ENCODE results near the gene AQP10.
A peak's percentile ranks its signal among the peaks of the same experiment; 100 is the strongest.
"Not testable (repeated sequence)": the region's sequence is repeated elsewhere in the genome, so short reads cannot be mapped to it uniquely, and the experiment has no call there.

Gene AQP10

DNA sequence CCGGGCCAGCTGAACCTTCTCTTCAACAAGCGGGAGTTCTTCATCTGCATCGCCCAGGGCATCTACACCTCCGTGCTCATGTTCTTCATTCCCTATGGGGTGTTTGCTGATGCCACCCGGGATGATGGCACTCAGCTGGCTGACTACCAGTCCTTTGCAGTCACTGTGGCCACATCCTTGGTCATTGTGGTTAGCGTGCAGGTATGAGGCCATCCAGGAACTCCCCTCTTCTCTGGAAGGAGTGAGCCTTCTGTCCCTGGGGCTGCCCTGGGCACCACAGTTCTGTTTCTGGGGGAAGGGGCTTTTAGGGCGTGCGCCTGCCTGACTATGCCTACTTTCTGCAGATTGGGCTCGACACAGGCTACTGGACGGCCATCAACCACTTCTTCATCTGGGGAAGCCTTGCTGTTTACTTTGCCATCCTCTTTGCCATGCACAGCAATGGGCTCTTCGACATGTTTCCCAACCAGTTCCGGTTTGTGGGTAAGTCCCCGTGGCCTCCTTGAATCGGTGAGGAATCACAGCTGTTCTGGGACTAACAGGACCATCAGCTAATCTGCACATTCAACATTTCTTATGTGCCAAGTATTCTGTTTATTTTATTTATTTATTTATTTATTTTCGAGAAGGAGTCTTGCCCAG lies 25.5 kb downstream of the AQP10 start:
- no peak for DNase-seq

DNA sequence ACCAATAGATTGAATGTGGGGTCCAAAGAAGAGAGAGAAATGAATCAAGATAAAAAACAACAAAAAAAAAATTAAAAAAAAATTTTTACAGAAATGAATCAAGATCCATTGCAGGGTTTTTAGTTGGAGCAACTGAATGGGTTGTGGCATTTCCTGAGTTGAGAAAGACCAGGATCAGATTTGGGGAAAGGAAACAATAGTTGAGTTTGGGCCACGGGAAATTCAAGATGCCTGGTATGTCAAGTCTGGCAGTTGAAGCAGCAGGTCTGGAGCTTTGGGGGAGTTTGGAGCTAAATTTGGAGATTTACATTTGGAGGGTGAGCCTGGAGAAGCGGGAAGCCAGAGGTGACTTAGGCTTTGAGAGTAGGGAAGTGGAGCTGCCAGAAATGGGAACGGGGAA lies 27.1 kb downstream of the AQP10 start:
- no peak for DNase-seq

DNA sequence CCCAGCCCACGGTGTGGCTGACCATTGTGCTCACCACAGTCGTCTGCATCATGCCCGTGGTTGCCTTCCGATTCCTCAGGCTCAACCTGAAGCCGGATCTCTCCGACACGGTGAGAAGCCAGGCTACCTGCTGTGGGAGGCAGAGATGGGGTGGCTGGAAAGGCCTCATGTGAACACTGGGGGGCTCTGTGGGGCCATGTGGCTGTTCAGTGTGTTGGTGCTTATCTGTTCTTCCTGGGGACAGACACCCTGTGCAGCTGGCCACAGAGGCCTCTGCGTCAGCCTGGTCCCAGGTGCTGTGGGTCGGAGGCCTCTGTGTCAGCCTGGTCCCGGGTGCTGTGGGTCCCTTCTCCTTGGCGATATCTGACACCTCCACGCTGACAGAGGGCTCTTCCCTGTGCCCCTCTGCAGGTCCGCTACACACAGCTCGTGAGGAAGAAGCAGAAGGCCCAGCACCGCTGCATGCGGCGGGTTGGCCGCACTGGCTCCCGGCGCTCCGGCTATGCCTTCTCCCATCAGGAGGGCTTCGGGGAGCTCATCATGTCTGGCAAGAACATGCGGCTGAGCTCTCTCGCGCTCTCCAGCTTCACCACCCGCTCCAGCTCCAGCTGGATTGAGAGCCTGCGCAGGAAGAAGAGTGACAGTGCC lies 27.7 kb downstream of the AQP10 start:
- DNase-seq = no peak

DNA sequence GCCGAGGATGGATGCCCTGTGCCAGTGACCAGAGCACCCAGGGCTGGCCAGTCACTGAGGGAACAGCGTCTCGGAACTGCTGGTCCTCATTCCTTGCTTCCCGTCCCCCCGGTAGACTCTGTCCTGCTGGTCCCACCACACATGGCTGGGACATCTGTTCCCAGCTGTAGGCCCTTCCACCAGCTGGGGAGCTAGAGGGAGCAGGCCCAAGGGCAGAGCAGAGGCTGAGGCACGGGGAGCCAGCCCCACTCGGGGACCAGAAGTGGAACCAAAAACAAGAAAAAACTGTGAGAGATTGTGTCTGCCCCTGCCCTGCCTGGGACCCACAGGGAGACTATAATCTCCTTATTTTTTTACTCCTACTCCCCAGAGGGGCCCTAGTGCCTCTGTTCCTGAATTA lies 28.2 kb downstream of the AQP10 start:
- no peak for DNase-seq

DNA sequence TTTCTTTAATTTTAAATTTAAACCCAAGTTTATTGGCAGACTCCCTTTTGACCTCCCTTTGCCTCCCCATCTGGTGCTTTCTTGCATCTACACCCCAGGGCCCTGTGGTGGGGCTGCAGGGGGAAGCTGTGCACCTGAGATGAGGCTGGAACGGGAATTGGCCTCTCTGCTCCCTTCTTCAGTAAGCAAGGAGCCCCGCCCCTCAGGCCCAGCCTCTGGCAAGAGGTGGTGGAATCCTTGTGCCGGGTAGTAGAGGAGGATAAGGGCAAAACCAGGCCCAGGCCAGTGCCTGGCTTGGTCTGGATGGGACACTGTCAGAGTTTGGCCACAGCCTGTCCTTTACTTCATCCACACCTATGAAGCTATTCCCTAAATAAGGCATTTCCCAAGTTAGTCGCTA lies 29.5 kb downstream of the AQP10 start:
- DNase-seq = no peak

DNA sequence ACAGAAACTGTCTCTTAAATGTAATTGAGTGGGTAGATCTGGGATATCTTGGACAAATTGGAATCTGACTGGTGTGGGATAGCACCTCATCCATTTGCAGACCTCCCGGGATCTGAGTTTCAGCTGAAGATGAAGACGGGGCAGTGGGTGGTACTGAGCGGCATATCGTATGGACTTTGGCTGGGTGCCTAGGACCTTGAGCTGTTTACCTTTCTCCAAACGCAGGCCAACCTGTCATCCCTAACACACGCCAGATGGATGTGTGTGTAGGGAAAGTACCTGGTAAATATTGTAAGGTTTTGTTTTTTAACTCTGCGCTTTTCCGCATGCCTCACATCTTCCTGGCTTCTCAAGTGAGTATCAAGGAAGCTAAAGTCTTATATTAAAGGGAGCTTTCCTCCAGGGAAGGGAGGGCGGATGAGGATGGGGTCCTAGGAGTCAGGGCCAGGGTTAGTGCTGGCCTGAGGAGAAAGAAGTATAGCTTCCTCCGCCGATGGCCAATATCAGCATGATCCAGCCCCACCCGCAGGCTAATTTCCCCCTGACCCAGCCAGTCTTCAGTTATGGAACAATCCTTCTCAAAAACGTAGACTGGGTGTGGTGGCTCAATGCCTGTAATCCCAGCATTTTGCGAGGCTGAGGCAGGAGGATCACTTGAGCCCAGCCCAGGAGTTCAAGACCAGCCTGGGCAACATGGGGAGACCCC lies 30.6 kb downstream of the AQP10 start:
- no peak for DNase-seq

DNA sequence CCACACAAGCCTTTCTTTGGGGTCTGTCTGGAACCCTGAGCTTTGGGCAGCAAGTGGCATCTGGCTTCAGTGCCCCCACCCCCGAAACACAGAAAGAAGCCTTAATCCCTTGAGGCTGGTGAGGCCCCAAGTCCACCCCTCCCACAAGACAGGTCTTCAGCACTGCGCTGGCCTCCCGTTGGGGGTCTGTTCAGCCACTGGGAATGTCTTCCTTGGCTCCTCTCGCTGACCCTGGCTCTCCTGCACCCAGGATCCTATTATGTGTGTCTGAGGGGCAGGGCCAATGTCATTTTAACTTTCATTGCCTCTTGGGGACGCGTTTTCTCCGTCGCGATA lies 31.3 kb downstream of the AQP10 start:
- DNase-seq = no peak

DNA sequence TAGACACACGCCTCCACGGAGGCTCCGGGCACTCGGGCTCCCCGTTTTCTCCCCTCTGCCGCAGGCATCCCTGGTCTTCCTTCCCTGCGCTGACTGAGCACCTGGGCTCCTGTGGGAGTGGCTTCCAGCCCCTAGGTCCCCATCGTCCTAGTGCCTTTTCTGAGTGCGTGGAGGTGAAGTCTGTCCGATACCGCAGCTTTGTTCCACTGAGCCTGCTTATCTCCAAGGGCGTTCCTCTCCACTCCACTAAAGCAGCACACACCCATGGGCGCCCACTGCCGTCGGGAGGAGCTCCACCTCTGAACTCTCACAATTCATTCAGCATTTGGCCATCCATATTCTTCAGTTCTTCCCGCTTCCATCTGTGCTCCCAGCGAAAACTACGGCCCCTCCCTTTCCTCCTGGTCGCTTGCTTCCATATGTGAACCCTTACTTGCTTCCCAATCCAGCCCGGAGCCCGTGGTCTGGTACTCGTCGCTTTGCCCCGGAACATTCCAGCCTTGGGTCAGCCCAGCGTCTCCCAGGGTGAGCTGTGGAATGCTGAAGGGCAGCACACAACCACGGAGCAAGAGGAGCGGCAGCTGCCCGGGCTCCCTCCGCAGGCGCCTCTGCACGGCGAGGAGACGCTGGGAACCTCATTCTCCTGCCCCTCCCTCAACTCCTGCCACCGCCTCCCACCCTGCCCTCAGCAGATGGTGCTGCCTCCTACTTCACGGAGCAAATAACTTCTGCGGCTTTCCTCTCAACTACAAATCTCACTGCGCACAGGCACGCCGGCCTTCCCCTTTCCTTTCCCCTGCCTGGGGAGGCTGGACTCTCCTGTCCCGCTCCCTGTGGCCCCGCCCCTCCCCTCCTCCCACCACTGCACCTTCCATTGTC lies 31.9 kb downstream of the AQP10 start:
- peak; percentile 43 for DNase-seq

DNA sequence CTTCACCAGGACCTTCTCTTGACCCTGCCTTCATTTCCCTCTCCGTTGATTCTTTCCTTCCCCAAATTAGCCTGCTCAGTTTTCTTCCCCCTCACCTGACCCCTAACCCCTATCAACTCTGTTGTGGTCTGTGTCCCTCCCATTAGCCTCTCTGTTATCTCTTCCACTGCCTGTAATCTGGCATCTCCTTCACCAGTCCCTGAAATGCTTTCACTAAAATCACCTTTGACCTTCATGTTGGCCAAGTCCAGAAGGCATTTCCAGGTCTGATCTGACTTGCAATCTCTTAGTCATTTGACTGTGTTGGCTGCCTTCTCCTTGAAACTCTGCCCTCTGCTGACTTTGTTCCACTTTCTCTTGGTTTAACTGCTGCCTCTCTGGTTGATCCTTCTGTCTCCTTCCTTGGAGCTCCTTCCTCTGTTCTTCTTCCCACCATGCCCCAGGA lies 32.6 kb downstream of the AQP10 start:
- DNase-seq = no peak

DNA sequence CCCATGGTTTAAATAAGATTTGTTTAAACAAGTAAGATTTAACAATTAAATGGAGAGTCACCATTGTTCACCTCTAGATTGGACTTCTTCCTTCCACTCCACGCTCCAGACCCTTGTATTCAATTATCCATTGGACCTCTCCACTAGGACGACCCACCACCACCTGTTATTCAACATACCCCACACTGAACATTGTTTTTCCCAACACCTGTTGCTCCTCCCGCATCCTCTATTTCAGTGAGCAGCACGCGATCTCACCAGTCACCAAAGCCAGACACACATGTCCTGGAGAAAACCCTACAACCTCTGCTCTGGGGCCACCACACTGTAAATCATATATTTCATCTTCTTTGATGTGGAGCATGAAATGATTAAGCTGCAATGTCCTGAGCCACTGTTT lies 33.1 kb downstream of the AQP10 start:
- no peak for DNase-seq

DNA sequence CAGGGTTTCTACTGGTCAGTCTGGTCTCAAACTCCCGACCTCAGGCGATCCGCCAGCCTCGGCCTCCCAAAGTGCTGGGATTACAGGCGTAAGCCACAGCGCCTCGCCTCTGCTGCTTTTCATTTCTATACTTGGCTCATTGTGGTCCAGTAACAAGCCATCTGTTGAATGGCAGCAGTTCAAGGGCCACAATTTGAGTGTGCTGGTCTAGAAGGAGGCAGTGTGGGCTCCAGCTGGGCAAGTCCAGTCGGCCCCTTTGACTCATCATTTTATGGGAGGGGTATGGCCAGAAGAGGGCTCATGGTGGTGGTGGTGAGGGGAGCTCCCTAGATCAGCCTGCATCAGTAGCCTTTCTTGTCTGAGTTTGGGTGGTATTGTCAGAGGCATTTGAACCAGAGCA lies 37.6 kb downstream of the AQP10 start:
- no peak for DNase-seq

DNA sequence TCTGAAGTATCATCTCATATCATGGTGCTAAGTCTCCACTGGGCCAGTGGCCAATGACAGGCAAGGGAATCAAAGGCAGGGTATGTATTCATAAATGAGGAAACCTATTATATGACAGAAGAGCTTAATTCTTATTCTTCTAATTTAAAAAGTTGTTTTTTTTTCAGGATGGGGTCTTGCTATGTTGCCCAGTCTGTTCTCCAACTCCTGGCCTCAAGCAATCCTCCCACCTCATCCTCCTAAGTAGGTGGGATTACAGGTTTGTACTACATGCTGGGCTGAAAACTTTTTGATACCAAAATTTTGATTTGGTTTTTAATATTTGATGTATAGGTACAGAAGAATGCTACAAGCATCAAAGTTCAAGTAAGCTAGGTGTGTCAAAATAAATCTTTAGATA lies 39.4 kb downstream of the AQP10 start:
- no peak for DNase-seq

DNA sequence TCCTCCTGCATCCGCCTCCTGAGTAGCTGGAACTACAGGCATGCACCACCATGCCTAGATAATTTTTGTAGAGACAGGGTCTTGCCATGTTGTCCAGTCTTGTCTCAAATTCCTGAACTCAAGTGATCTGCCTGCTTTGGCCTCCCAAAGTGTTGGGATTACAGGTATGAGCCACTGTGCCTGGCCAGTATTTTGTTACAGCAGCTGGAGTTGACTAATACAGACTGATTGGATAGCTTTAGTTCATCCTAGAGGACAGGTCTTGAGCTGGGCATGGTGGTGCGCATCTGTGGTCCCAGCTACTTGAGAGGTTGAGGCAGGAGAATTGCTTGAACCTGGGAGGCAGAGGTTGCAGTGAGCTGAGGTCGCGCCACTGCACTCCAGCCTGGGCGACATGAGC lies 40.0 kb downstream of the AQP10 start:
- not testable (repeated sequence) for DNase-seq

DNA sequence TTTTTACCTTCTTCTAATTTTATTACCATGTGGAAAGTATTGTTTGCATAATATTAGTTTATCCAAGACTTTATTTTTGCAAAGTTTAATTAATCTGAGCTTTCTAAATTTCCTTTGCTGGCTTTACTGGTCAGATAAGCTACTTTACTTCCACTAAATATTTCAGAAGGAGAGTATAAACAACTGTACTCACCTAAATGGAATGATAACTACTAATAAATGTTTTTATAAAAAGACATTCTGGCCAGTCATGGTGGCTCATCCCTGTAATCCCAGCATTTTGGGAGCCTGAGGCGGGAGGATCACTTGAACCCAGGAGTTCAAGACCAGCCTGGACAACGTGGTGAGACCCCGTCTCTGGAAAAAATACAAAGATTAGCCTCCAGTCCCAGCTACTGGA lies 40.5 kb downstream of the AQP10 start:
- no peak for DNase-seq

DNA sequence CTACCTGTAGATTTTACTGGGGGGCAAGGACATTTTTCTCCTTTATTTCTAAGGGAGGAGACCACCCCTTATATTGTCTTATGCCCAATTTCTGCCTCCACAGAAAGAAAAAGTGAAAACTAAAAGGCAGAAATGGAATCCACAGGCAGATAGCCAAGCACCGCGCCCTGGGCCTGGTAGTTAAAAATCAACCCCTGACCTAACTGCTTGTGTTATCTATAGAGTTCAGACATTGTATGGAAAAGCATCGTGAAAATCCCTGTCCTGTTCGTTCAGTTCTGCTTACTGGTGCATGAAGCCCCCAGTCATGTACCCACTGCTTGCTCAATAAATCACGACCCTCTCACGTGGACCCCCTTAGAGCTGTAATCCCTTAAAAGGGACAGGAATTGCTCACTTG lies 50.5 kb downstream of the AQP10 start:
- DNase-seq = no peak

DNA sequence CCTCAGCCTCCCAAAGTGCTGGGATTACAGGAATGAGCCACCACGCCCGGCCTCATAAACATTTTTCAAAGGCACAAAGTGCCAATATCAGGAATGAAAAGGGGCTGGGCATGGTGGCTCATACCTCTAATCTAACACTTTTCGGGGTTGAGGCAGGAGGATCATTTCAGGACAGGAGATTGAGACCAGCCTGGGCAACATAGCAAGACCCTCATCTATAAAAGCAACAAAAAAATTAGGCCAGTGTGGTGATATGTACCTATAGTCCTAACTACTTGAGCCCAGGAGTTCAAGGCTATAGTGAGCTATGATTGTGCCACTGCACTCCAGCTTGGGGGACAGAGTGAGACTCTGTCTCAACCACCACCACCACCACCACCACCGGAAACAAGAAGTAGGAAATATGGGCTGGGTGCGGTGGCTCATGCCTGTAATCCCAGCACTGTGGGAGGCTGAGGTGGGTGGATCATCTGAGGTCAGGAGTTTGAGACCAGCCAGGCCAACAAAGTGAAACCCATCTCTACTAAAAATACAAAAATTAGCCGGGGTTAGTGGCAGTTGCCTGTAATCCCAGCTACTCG lies 53.0 kb downstream of the AQP10 start:
- DNase-seq = not testable (repeated sequence)
